Measurements from ENCODE around the gene NOL11. TPM values are rescaled to one million over a fixed set of nuclear protein-coding genes. Genes with fewer than 3 reads are reported as not detected.
"Not testable (repeated sequence)": the region's sequence is repeated elsewhere in the genome, so short reads cannot be mapped to it uniquely, and the experiment has no call there.

Gene NOL11
- total RNA-seq, 2 experiments from 2014 or later = 59.4 to 73.6 TPM

GRCh38 chr17:67687511-67687910 is 30.2 kb upstream of the NOL11 start:
- no peaks in the 10 kb centered on the region for H3K4me1 Mint-ChIP-seq
- H3K27me3 Mint-ChIP-seq = no peaks in the 10 kb centered on the region
- CTCF ChIA-PET = interaction anchor here (1.4 to 1.5 kb wide), 2 partner anchors 212 to 313 kb away, joined by 4 to 7 read pairs; no protein-coding TSS in a partner anchor

DNA sequence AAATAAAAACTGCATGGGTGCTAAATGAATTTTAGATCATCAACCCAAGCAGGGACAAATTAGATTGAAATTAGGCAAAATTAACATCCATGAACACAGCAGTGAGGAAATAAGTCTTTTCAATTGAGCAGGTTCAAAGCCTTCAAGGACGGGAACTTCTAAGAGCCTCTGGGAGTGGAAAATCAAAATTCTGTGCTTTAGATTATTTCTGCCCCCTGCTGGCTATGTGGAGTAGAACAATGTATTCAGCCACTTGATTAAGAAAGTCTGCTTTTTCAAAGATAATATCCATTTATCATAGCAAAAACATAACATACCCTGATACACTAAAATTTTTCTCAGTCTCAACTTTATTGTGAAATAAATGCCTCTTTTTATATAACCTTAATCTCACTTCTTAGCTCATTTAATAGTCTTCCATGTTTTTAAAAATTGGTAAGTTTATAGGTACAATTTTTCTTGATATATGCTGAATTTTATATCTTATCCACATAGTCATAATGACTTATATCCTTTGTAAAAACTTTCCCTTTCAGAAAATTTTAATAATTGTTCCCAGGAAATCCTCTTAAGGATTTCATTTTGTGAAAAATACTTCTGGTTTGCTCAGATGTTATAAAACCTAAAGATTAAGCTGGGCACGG is 28.1 kb upstream of the NOL11 start:
- no peaks in the 10 kb centered on the region for H3K27me3 Mint-ChIP-seq
- DNase-seq = peak; percentile 74
- H3K9me3 Mint-ChIP-seq = no peaks in the 10 kb centered on the region
- no peak overlapping the region for H3K27ac Mint-ChIP-seq
- CTCF ChIA-PET = interaction anchor here (1.0 to 1.2 kb wide), 2 partner anchors 11 to 13 kb away, joined by 3 read pairs; no protein-coding TSS in a partner anchor
- no peak overlapping the region for H3K4me3 Mint-ChIP-seq
- H3K4me1 Mint-ChIP-seq = no peaks in the 10 kb centered on the region
- POLR2A ChIA-PET = no interaction called here
- H3K36me3 Mint-ChIP-seq (ENCODE audit: low read depth) = peaks cover 14% of the 10 kb centered on the region

More at GRCh38 chr17:67687511-67687910, 30.2 kb upstream of the NOL11 start:
- Mint-ChIP-seq H3K9me3 (no peaks in the 10 kb centered on the region), H3K4me3 (no peak overlapping the region), H3K36me3 (ENCODE audit: low read depth) (peaks cover 3% of the 10 kb centered on the region), H3K27ac (no peak overlapping the region)
- POLR2A ChIA-PET = no interaction called here
- no peak for DNase-seq

DNA sequence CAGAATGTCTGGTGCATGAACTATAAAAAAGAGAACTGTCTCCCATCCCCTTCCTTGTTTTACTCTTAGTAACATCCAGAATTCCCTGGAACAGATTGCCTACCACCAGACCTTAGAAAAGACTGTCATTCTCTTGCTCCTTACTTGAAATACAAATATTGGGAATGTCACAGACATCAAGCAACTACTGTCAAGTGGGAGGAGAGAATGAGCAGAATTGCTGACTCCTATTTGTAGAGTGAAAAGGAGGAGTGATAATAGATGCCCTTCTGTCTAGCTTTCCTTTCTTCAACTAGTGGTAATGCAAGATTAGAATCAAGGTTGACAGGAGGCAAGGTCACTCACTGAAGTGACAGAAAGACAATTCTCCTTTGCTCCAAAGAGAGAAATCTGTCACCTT is 23.9 kb upstream of the NOL11 start:
- Mint-ChIP-seq H3K9me3 (no peaks in the 10 kb centered on the region), H3K27me3 (no peaks in the 10 kb centered on the region), H3K4me3 (no peak overlapping the region), H3K36me3 (ENCODE audit: low read depth) (peaks cover 13% of the 10 kb centered on the region), H3K4me1 (no peaks in the 10 kb centered on the region), H3K27ac (no peak overlapping the region)
- CTCF ChIA-PET = interaction anchor here (0.9 to 1.1 kb wide), 2 partner anchors 35 to 39 kb away, joined by 3 read pairs; no protein-coding TSS in a partner anchor
- POLR2A ChIA-PET = no interaction called here
- DNase-seq = no peak

- no peak for DNase-seq
- H3K4me3 Mint-ChIP-seq = no peak overlapping the region
- H3K9me3 Mint-ChIP-seq = no peaks in the 10 kb centered on the region
- no peaks in the 10 kb centered on the region for H3K27me3 Mint-ChIP-seq
- ChIA-PET CTCF (no interaction called here), POLR2A (no interaction called here)
- H3K36me3 Mint-ChIP-seq (ENCODE audit: low read depth) = peaks cover 13% of the 10 kb centered on the region
- no peak overlapping the region for H3K27ac Mint-ChIP-seq
- no peaks in the 10 kb centered on the region for H3K4me1 Mint-ChIP-seq
Observed at GRCh38 chr17:67696347-67696746, 21.4 kb upstream of the NOL11 start.

GRCh38 chr17:67696853-67697498 is 20.8 kb upstream of the NOL11 start:
- Mint-ChIP-seq H3K4me1 (no peaks in the 10 kb centered on the region), H3K4me3 (no peak overlapping the region), H3K9me3 (no peaks in the 10 kb centered on the region), H3K27me3 (no peaks in the 10 kb centered on the region), H3K27ac (no peak overlapping the region), H3K36me3 (ENCODE audit: low read depth) (peaks cover 13% of the 10 kb centered on the region)
- POLR2A ChIA-PET = no interaction called here
- CTCF ChIA-PET = no interaction called here
- no peak for DNase-seq

DNA sequence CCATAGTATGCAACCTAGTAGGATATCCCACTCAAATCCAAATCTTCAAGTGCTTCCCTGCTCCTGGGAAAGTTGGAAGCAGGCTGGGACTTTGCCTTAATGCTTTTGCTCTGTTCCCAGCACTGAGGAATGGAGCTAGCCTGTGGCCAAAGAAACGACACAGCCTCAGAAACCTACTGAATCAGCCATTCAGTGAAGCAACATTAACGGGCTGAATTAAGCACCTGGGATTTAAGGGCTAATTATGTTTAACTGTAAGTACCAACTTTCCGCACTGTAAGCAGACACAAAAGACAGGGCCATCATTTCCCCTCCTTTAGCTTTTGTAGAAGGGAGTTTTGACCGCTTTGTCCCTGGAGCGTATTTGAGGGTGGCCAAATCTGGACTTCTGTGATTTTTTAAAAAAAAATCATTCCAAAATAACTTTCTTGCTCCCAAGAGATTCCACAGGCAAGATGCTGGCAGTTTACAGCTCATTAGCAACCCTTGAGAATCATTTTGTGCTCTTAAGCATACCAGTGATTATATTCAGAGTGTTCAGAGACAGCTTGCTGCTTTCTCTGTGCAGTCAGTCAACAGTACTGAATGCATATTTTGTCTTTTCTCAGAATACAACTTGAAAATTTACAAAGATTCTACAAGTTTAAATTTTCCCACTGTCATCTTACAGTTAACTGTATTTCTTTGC is 17.6 kb upstream of the NOL11 start:
- H3K4me1 Mint-ChIP-seq = no peaks in the 10 kb centered on the region
- H3K9me3 Mint-ChIP-seq = no peaks in the 10 kb centered on the region
- no peak for DNase-seq
- no peak overlapping the region for H3K4me3 Mint-ChIP-seq
- CTCF ChIA-PET = interaction anchor here (0.7 to 1.0 kb wide), 2 partner anchors 8 to 23 kb away, joined by 3 read pairs; no protein-coding TSS in a partner anchor
- POLR2A ChIA-PET = no interaction called here
- H3K27ac Mint-ChIP-seq = no peak overlapping the region
- no peaks in the 10 kb centered on the region for H3K27me3 Mint-ChIP-seq
- H3K36me3 Mint-ChIP-seq (ENCODE audit: low read depth) = no peaks in the 10 kb centered on the region

GRCh38 chr17:67700725-67701119 is 17.0 kb upstream of the NOL11 start:
- no peak overlapping the region for H3K4me3 Mint-ChIP-seq
- POLR2A ChIA-PET = no interaction called here
- H3K4me1 Mint-ChIP-seq = no peaks in the 10 kb centered on the region
- no peak for DNase-seq
- no peaks in the 10 kb centered on the region for H3K27me3 Mint-ChIP-seq
- no peaks in the 10 kb centered on the region for H3K36me3 Mint-ChIP-seq (ENCODE audit: low read depth)
- H3K27ac Mint-ChIP-seq = no peak overlapping the region
- CTCF ChIA-PET = interaction anchor here (0.6 kb wide), 1 partner anchor 16 kb away, joined by 3 read pairs; no protein-coding TSS in a partner anchor
- no peaks in the 10 kb centered on the region for H3K9me3 Mint-ChIP-seq

DNA sequence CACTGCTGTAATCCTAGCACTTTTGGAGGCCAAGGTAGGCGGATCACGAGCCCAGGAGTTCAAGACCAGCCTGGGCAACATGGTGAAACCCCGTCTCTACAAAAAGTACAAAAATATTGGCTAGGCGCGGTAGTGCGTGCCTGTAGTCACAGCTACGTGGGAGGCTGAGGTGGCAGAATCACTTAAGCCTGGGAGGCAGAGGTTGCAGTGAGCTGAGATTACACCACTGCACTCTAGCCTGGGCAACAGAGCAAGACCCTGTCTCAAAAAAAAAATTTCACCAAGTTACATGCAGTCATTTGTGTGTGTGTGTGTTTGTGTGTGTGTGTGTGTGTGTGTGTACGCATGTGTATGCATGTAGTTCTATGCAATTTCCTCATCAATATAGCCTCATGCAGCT is 14.9 kb upstream of the NOL11 start:
- H3K4me1 Mint-ChIP-seq; H3K9me3 Mint-ChIP-seq; H3K4me3 Mint-ChIP-seq; POLR2A ChIA-PET; H3K27ac Mint-ChIP-seq; CTCF ChIA-PET; H3K36me3 Mint-ChIP-seq (ENCODE audit: low read depth); DNase-seq; H3K27me3 Mint-ChIP-seq: not testable (repeated sequence)

DNA sequence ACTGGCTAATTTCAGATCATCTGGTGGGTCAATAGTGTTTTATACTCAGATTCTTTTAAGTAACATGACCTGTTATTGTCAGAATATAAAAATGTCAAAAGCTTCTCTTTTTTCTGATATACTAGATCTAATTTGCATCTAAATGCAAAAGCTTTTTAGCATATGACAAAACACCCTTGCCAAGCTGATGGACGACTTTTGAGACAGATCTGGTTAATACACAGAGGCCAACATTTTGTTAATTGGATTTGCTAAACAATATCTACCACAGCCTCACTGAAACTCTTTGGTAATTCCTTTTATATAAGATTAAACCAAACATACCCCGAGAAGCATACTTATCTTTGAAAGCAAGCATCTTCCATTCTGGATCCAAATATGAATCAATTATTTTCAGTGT is 10.3 kb upstream of the NOL11 start:
- POLR2A ChIA-PET = no interaction called here
- CTCF ChIA-PET = interaction anchor here (0.7 to 2.5 kb wide), 3 partner anchors 10 to 344 kb away, joined by 3 to 7 read pairs (median 7); partner anchors contain the start of gene NOL11

GRCh38 chr17:67708378-67708777 is 9.4 kb upstream of the NOL11 start:
- no peaks in the 10 kb centered on the region for H3K9me3 Mint-ChIP-seq
- ChIA-PET POLR2A (no interaction called here), CTCF (interaction anchor here (0.8 to 2.5 kb wide), 3 partner anchors 8 to 334 kb away, joined by 3 to 7 read pairs (median 7); partner anchors contain the start of gene NOL11)
- DNase-seq = no peak
- no peaks in the 10 kb centered on the region for H3K36me3 Mint-ChIP-seq (ENCODE audit: low read depth)
- H3K4me1 Mint-ChIP-seq = no peaks in the 10 kb centered on the region
- no peak overlapping the region for H3K27ac Mint-ChIP-seq
- H3K27me3 Mint-ChIP-seq = no peaks in the 10 kb centered on the region
- no peak overlapping the region for H3K4me3 Mint-ChIP-seq

More for the DNA sequence above, 10.3 kb upstream of the NOL11 start:
- Mint-ChIP-seq H3K36me3 (ENCODE audit: low read depth) (no peaks in the 10 kb centered on the region), H3K4me3 (no peak overlapping the region), H3K4me1 (no peaks in the 10 kb centered on the region), H3K27me3 (no peaks in the 10 kb centered on the region), H3K27ac (no peak overlapping the region), H3K9me3 (no peaks in the 10 kb centered on the region)
- no peak for DNase-seq

DNA sequence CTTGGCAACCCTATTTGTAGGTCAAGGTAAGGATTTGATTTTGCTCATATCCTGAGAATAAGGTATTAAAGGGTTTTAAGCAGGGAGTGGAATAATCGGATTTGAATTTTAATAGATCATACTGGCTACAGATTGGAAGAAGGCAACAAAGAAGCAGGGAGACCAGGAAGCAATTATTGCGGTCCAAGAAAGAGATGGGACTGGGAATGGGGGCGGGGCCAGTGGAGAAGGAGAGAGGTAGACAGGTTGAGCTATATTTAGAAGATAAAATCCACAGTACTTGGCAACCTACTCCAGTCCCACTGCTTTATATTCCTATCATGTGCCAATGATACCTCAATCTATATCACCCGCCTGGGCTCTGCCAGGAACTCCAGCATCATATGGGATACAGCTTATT is 5.8 kb upstream of the NOL11 start:
- DNase-seq = no peak
- H3K27ac Mint-ChIP-seq = no peak overlapping the region
- no peaks in the 10 kb centered on the region for H3K36me3 Mint-ChIP-seq (ENCODE audit: low read depth)
- H3K9me3 Mint-ChIP-seq = no peaks in the 10 kb centered on the region
- CTCF ChIA-PET = interaction anchor here (0.5 to 0.7 kb wide), 2 partner anchors 77 to 210 kb away, joined by 3 read pairs; no protein-coding TSS in a partner anchor
- POLR2A ChIA-PET = no interaction called here
- no peaks in the 10 kb centered on the region for H3K27me3 Mint-ChIP-seq
- H3K4me3 Mint-ChIP-seq = no peak overlapping the region
- peaks cover 5% of the 10 kb centered on the region for H3K4me1 Mint-ChIP-seq

- H3K9me3 Mint-ChIP-seq = no peaks in the 10 kb centered on the region
- H3K36me3 Mint-ChIP-seq (ENCODE audit: low read depth) = no peaks in the 10 kb centered on the region
- no peak overlapping the region for H3K27ac Mint-ChIP-seq
- H3K4me3 Mint-ChIP-seq = no peak overlapping the region
- no peak for DNase-seq
- H3K4me1 Mint-ChIP-seq = peaks cover 8% of the 10 kb centered on the region
- ChIA-PET POLR2A (no interaction called here), CTCF (interaction anchor here (0.5 to 0.7 kb wide), 3 partner anchors 76 to 374 kb away, joined by 3 read pairs; no protein-coding TSS in a partner anchor)
- no peaks in the 10 kb centered on the region for H3K27me3 Mint-ChIP-seq
Observed at GRCh38 chr17:67712375-67712774, 5.4 kb upstream of the NOL11 start.

GRCh38 chr17:67713169-67713568 is 4.6 kb upstream of the NOL11 start:
- peaks cover 8% of the 10 kb centered on the region for H3K4me1 Mint-ChIP-seq
- peaks cover 2% of the 10 kb centered on the region for H3K36me3 Mint-ChIP-seq (ENCODE audit: low read depth)
- no peaks in the 10 kb centered on the region for H3K9me3 Mint-ChIP-seq
- no peak overlapping the region for H3K4me3 Mint-ChIP-seq
- no peaks in the 10 kb centered on the region for H3K27me3 Mint-ChIP-seq
- ChIA-PET CTCF (interaction anchor here (0.7 kb wide), 1 partner anchor 375 kb away, joined by 3 read pairs; no protein-coding TSS in a partner anchor), POLR2A (no interaction called here)
- no peak overlapping the region for H3K27ac Mint-ChIP-seq
- DNase-seq = no peak

All from activated CD4-positive, alpha-beta T cell treated with anti-CD3 and anti-CD28 coated beads, Interleukin-2, amount 10 ng/mL, durations not matched to agents 7 days and 5 days (primary cell).